Nephron progenitor cell (in vitro differentiated cells): ENCODE measurements around the gene PSMG4.
A peak's percentile ranks its signal among the peaks of the same experiment; 100 is the strongest.

Experiments
- DNase-seq: peaks from one replicate; pipeline ENCODE4 v3.0.0; 2021
- H3K27ac Mint-ChIP-seq: 2 replicates; pipeline ENCODE4 v1.8.0; 2021; ENCODE audit warnings: mild to moderate bottlenecking, moderate library complexity, mixed read lengths
- H3K27me3 Mint-ChIP-seq: 2 replicates; pipeline ENCODE4 v1.8.0; 2021; ENCODE audit warnings: mild to moderate bottlenecking, low read depth, mixed read lengths; ENCODE audit not compliant: poor library complexity
- H3K36me3 Mint-ChIP-seq: 2 replicates; pipeline ENCODE4 v1.8.0; 2021; ENCODE audit warnings: low read depth, mixed read lengths
- H3K4me1 Mint-ChIP-seq: 2 replicates; pipeline ENCODE4 v1.8.0; 2021; ENCODE audit warnings: mixed read lengths
- H3K4me3 Mint-ChIP-seq: 2 replicates; pipeline ENCODE4 v1.8.0; 2021; ENCODE audit warnings: mild to moderate bottlenecking, moderate library complexity, mixed read lengths
- H3K9me3 Mint-ChIP-seq: 2 replicates; pipeline ENCODE4 v1.8.0; 2021; ENCODE audit warnings: mild to moderate bottlenecking, moderate library complexity, mixed read lengths
- CTCF ChIP-seq: fragments of 200-600 bp; sonication (generic); IDR thresholded peaks from 2 replicates; pipeline ENCODE4 v1.5.0; 2021; ENCODE audit warnings: antibody characterized with exemption

PSMG4 gene

DNA sequence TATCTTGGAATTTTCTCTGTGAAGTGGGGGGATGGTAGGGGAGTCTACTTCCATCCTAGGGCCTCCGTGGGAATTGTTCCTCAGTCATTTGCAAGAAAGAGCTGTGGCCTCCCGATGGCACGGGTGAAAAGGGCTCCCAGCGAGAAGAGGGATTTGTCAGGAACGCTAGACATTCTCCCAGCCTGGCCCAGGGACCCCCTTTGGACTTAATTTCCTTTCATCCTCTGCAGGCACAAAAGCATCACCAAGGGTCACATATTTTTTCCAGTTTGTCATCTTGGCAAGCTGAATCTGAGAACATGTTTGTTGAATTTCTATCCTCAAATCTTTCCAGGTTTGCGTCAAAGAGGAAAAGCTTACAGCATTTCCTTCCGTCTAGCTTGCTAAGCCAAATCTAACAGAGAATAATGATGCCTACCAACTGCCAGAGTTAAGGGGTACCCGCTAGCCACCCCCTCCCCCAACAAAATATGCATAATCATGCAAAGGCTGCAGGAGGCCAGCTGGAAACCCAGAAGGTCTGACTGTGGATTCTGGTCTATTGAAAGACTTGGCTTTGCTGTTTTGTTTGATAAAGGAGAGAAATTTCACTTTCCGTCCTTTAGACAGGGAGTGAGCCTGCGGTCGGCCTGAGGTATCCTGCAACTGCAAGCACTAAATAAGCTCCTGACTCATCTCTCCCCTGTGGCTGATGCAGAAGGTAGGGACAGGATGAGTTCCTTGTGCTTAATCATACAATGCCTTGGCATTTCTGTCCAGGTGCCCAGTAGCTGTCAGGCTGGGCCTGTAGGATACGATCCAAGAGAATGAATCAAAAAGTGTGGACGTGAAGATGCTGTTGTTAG lies 23.1 kb downstream of the PSMG4 start:
- no peaks in the 10 kb centered on the region for H3K9me3 Mint-ChIP-seq
- peaks cover 48% of the 10 kb centered on the region for H3K4me1 Mint-ChIP-seq
- H3K27ac Mint-ChIP-seq, result no peak overlapping the region

GRCh38 chr6:3282476-3283236 lies 23.9 kb downstream of the PSMG4 start:
- DNase-seq, result no peak
- no peak overlapping the region for H3K27ac Mint-ChIP-seq

More for the DNA sequence above, 23.1 kb downstream of the PSMG4 start:
- no peak for DNase-seq
- Mint-ChIP-seq H3K27me3 (no peaks in the 10 kb centered on the region), H3K4me3 (no peak overlapping the region), H3K36me3 (peaks cover 48% of the 10 kb centered on the region)
- TF ChIP-seq CTCF, result no peak

GRCh38 chr6:3283241-3283640 lies 24.5 kb downstream of the PSMG4 start:
- TF ChIP-seq CTCF, result no peak
- Mint-ChIP-seq H3K4me1 (peaks cover 47% of the 10 kb centered on the region), H3K27ac (no peak overlapping the region), H3K27me3 (no peaks in the 10 kb centered on the region), H3K9me3 (no peaks in the 10 kb centered on the region), H3K36me3 (peaks cover 60% of the 10 kb centered on the region), H3K4me3 (no peak overlapping the region)
- DNase-seq, result no peak

More at GRCh38 chr6:3282476-3283236, 23.9 kb downstream of the PSMG4 start:
- Mint-ChIP-seq H3K9me3 (no peaks in the 10 kb centered on the region), H3K4me3 (no peak overlapping the region), H3K36me3 (peaks cover 54% of the 10 kb centered on the region), H3K4me1 (peaks cover 43% of the 10 kb centered on the region), H3K27me3 (no peaks in the 10 kb centered on the region)
- no peak for TF ChIP-seq CTCF

DNA sequence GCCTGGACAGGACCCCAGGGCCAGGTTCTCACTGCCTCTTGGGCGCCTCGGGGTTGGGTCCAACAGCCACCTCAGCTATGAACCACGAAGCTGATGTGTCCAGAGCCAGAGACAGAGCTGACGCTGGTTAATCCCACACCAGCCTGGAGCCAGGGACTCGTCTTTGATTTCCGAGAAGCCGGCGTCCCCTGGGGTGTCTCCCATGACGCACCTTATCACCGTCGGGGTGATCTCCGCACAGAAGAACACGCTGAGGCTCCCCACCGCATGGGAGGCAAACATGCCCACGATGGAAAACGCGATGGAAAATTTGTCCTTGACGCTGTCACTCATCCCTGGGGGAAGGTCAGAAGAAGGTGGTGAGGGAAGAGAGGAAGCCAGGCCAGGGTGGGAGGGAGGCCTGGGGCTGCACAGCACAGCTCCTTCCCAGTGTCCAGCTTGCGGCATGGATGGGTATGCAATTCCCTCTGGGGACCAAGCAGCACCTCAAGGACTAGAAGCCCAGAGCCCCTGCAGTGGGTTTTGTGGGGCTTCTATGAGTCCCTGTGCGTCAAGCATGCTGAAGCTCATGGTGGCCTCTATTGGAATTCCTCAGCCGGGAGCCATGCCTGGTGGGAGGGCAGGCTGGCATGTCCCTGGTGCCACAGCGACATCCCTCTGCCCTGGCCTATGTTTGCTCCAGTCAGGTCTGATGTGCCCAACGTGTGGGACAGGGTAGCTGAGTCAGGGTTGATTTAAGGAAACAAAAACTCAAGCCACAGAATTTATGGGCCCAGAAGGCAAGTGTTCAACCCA lies 25.1 kb downstream of the PSMG4 start:
- H3K4me3 Mint-ChIP-seq, result no peak overlapping the region
- H3K27ac Mint-ChIP-seq, result no peak overlapping the region
- TF ChIP-seq CTCF, result no peak
- H3K36me3 Mint-ChIP-seq, result peaks cover 66% of the 10 kb centered on the region
- no peaks in the 10 kb centered on the region for H3K27me3 Mint-ChIP-seq
- no peak for DNase-seq
- H3K4me1 Mint-ChIP-seq, result peaks cover 49% of the 10 kb centered on the region
- H3K9me3 Mint-ChIP-seq, result no peaks in the 10 kb centered on the region

DNA sequence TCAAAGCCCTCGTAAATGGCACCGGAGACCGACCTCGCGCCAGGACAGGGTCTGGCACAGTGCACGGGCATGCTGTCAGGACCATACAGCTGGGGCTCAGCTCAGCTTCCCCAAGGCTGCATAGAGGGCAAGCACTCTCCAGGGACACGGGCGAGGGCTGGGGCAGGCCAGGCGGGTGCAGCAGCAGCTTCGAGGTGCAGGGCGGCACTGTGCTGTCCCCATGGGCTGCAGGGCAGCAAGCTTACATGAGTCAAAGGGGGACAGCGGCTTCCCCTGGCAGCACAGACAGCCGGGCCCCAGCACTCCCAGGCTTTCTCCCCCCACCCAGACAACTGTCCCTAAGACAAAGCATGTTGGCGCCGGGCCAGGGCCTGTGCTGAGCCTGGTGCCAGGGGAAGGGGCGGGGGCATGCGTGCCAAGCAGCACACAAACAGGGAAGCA lies 25.7 kb downstream of the PSMG4 start:
- H3K9me3 Mint-ChIP-seq, result no peaks in the 10 kb centered on the region
- H3K4me1 Mint-ChIP-seq, result peaks cover 50% of the 10 kb centered on the region
- no peaks in the 10 kb centered on the region for H3K27me3 Mint-ChIP-seq
- TF ChIP-seq CTCF, result no peak
- H3K27ac Mint-ChIP-seq, result peak overlapping the region; percentile 29
- no peak for DNase-seq
- H3K4me3 Mint-ChIP-seq, result no peak overlapping the region
- H3K36me3 Mint-ChIP-seq, result peaks cover 67% of the 10 kb centered on the region
